Measurements from ENCODE around the gene CCDC78. TPM values are rescaled to one million over a fixed set of nuclear protein-coding genes. Genes with fewer than 3 reads are reported as not detected.
A peak's percentile ranks its signal among the peaks of the same experiment; 100 is the strongest.

CCDC78 gene
- total RNA-seq, 1 donor from 2014 or later, result 3.9 TPM

DNA sequence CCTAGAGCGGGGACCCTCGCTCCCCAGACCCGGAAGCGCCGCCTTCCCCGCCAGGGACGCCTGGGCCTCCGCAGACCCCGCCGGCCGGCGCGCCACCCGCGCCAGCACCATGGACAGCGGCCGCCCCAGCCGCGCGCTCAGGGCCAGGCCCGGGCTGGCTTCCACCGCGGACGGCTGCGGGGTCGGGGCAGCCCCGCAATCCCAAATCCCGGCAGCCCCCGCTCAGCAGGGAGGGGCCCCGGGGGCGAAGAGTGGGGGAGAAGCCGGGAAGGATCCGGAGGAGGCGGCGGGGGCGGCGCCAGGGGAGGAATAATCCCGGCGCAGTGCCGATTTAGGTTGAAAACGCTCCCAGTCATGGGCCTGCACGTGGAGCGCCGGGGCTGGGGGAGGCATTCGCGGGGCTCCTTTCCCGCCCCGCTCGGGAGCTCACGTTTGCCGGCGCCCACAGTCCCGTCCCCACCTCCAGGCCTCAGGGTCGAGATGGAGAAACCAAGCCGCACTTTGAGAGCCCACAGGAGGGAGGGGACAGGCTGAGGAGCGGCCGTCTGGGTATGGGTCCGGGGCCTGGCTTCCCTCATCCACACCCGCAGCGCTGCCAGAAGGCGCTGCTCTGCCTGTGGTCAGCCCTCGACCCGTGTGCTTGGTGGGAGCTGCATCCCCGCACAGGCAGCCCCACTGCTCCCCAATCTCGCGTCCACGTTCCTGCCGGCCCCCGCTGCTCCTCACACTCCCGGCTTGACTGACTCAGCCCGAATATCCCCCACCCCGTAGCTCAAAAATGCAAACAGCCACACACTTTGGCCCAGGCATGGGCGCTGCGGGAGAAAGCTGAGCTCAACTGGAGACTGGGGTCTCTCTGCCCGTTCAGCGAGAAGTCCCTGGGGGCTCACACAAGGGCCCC lies 25.3 kb downstream of the CCDC78 start:
- H3K4me1 Mint-ChIP-seq (ENCODE audit: unreplicated experiment), result no peaks in the 10 kb centered on the region
- no peaks in the 10 kb centered on the region for H3K36me3 Mint-ChIP-seq
- DNase-seq (ENCODE audit: extremely low spot score, unreplicated experiment), result no peak
- TF ChIP-seq, protein P1, sequence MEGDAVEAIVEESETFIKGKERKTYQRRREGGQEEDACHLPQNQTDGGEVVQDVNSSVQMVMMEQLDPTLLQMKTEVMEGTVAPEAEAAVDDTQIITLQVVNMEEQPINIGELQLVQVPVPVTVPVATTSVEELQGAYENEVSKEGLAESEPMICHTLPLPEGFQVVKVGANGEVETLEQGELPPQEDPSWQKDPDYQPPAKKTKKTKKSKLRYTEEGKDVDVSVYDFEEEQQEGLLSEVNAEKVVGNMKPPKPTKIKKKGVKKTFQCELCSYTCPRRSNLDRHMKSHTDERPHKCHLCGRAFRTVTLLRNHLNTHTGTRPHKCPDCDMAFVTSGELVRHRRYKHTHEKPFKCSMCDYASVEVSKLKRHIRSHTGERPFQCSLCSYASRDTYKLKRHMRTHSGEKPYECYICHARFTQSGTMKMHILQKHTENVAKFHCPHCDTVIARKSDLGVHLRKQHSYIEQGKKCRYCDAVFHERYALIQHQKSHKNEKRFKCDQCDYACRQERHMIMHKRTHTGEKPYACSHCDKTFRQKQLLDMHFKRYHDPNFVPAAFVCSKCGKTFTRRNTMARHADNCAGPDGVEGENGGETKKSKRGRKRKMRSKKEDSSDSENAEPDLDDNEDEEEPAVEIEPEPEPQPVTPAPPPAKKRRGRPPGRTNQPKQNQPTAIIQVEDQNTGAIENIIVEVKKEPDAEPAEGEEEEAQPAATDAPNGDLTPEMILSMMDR (conservative IDR thresholded peaks at IDR 0.05), result no peak
- H3K27ac Mint-ChIP-seq, result no peak overlapping the region
- H3K9me3 Mint-ChIP-seq, result no peaks in the 10 kb centered on the region
- no peak overlapping the region for H3K4me3 Mint-ChIP-seq
- peaks cover 72% of the 10 kb centered on the region for H3K27me3 Mint-ChIP-seq

DNA sequence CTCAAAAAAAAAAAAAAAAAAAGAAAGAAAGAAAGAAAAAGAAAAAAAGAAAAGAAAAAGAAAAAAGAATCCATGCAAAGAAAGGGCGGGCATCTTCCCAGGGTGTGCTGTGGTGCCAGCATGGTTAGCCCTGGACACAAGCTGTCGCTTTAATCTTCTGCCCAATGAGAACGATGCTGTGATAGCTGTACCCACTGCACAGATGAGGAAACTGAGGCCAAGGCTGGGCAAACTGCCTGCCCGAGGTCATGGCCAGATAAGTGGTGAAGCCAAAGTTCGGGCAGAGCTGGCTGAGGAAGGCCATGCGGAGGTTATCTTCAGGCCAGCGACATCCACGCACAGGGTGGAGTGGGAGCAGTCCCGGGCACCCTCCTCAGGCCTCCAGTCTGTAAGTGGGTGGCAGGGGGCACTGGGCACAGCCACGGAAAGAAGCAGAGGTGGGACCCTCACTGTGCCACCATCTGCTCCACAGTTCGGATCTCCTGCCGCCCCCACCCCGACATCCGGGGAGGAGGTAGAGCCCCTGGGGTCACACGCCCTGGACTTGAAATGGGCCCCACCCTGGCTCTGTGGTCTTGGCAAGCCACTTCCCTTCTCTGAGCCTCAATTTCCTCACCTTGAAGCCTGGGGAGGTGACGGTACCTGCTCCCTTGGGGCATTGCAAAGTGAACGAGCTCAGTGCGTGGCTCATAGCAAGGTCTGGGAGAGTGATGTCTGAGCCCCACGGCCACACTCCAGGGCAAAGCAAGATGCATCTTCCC lies 27.2 kb downstream of the CCDC78 start:
- Mint-ChIP-seq H3K4me1 (ENCODE audit: unreplicated experiment) (no peaks in the 10 kb centered on the region), H3K9me3 (no peaks in the 10 kb centered on the region), H3K4me3 (no peak overlapping the region), H3K27me3 (peaks cover 78% of the 10 kb centered on the region), H3K27ac (no peak overlapping the region), H3K36me3 (no peaks in the 10 kb centered on the region)
- no peak for DNase-seq (ENCODE audit: extremely low spot score, unreplicated experiment)
- TF ChIP-seq, protein P1 (conservative IDR thresholded peaks at IDR 0.05), result no peak

DNA sequence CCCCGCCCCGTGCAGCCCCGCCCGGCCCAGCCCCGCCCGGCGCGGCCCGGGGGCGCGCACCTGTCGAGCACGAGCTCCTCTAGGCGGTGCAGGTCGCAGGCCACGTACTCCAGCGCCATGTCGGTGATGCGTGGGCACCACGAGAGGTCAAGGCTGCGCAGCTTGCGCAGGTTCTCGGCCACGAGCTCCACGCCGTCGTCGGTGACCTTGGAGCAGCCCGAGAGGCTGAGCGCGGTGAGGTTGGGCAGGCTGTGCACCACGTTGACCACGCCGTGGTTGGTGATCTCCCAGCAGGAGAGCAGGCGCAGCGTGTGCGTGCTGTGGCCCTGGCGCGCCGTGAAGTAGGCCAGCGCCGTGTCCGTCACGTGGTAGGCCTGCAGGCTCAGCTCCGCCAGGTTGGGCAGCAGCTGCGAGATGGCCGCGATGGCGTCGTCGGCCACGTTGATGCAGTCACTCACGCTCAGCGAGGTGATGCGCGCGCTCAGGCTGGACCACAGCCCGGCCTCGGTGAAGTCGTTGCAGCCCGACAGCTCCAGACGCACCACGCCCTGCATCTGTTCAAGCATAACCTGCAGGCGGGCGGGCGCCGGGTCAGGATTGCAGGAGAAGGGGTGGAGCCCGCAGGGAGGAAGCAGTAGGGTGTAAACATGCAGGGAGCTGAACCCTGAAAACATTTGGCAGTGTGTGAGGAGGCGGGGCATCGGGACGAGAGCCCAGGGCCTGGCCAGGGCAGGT lies 30.7 kb downstream of the CCDC78 start:
- DNase-seq (ENCODE audit: extremely low spot score, unreplicated experiment), result no peak
- TF ChIP-seq, protein P1 (conservative IDR thresholded peaks at IDR 0.05), result no peak

DNA sequence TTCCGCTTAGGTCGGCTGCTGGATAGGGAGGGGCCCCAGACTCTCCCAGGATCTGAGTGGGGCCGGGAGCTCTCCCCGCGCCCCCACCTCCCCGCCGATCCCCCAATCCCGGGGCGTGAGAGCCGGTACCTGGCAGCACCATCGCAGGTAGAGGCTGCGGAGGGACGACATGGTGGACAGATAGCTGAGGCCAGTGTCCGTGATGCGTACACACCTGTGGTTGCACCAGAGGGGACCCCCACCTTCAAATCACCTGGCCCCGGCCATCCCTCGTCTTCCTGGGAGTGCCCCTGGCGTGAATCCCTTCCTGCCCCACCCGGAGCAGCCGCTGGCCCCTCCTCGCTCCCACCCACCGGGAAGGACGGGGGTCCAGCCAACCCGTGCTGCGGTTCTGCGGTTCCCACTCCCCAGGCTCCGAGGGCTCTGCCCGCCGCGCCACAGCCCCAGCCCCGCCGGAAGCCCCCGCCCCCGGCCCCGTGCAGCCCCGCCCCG lies 31.3 kb downstream of the CCDC78 start:
- Mint-ChIP-seq H3K27ac (no peak overlapping the region), H3K36me3 (no peaks in the 10 kb centered on the region), H3K4me1 (ENCODE audit: unreplicated experiment) (no peaks in the 10 kb centered on the region), H3K4me3 (no peak overlapping the region), H3K27me3 (peaks cover 63% of the 10 kb centered on the region), H3K9me3 (no peaks in the 10 kb centered on the region)
- DNase-seq (ENCODE audit: extremely low spot score, unreplicated experiment), result no peak
- TF ChIP-seq, protein P1 (conservative IDR thresholded peaks at IDR 0.05), result no peak

More for the DNA sequence above, 30.7 kb downstream of the CCDC78 start:
- Mint-ChIP-seq H3K27ac (no peak overlapping the region), H3K9me3 (no peaks in the 10 kb centered on the region), H3K4me3 (peak overlapping the region; percentile 39), H3K36me3 (no peaks in the 10 kb centered on the region), H3K4me1 (ENCODE audit: unreplicated experiment) (no peaks in the 10 kb centered on the region), H3K27me3 (peaks cover 67% of the 10 kb centered on the region)

DNA sequence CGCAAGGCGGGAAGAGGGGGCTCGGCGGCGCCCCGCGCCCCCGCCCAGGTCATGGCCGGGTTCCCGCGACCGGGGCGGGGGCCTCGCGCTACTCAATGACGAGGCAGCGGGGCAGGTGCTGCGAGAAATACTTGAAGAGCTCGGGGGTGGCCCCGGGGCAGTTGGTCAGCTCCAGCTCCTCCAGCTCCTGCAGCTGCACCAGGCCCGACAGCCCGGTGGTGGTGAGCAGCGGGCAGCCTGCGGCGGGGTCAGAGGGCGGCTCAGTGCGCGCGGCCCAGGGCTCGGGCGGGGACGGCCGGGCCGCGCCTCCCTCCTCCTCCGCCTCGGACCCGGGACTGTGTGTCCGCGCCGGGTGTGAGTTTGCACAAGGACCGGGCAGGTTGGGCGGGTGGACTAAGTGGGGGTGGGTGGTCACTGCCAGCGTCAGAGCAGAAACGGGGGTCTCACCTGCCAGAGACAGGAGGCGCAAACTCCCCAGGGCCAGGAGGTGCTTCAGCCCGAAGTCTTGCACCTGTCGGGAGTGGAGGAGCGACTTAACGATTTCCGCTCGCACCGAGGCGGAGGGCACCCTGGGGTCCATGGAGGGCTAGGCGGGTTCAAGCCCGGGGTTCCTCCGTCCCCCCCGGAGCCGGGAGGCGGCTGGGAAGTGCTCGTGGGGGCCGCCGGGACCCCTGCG lies 31.9 kb downstream of the CCDC78 start:
- TF ChIP-seq, protein P1 (conservative IDR thresholded peaks at IDR 0.05), result no peak
- Mint-ChIP-seq H3K4me3 (no peak overlapping the region), H3K9me3 (no peaks in the 10 kb centered on the region), H3K27ac (no peak overlapping the region), H3K4me1 (ENCODE audit: unreplicated experiment) (no peaks in the 10 kb centered on the region), H3K36me3 (no peaks in the 10 kb centered on the region), H3K27me3 (peaks cover 58% of the 10 kb centered on the region)
- DNase-seq (ENCODE audit: extremely low spot score, unreplicated experiment), result no peak
